H1 (cell line): ENCODE data around the gene PTPRT. TPM values are rescaled to one million over a fixed set of nuclear protein-coding genes. Genes with fewer than 3 reads are reported as not detected.

ENCODE experiments used
- BCL11A ChIP-seq, 2 experiments: IDR thresholded peaks; one replicate each; pipeline ENCODE4 v1.6.1; 2011; ENCODE audit warnings: low read depth in 2 of 2, low read length in 2 of 2, mild to moderate bottlenecking in 2 of 2
- CHD2 ChIP-seq: IDR thresholded peaks from 2 replicates; pipeline ENCODE4 v1.6.1; 2012; ENCODE audit warnings: low read length, improper control_type of control experiment
- JUND ChIP-seq: IDR thresholded peaks from 2 replicates; pipeline ENCODE4 v1.6.1; 2011; ENCODE audit warnings: mild to moderate bottlenecking, improper control_type of control experiment, low read length
- POLR2AphosphoS5 ChIP-seq: IDR thresholded peaks from 2 replicates; pipeline ENCODE4 v1.6.1; 2011; ENCODE audit warnings: low read depth, low read length
- SRF ChIP-seq: IDR thresholded peaks from 2 replicates; pipeline ENCODE4 v1.6.1; 2011; ENCODE audit warnings: mild to moderate bottlenecking, low read depth, low read length, moderate library complexity
- polyA plus RNA-seq, 7 experiments: library from polyadenylated mRNA; depleted of rRNA in 3 of 7; stranded (reverse) in 5 of 7; unstranded in 2 of 7; fragments of >200 nt in 5 of 7; fragments of 200-250 nt in 2 of 7; gene quantifications; 1 replicate in 5 of 7; 2 replicates in 1 of 7; 4 replicates in 1 of 7; pipeline versions ENCODE4 v1.2.1 to v1.2.3, GENCODE V29; 2011 to 2013; ENCODE audit warnings: missing spikeins in 2 of 7, mixed read lengths in 2 of 7
- total RNA-seq: library from RNA; stranded (reverse); fragmentation: NEBNext Ultra II Directional; extraction: Animal tissue kit (Norgen Biotek cat#: 25700); gene quantifications from 2 replicates; pipeline ENCODE4 v1.2.1, GENCODE V29; 2021
- TF ChIP-seq, protein P1 (sequence below): fragments of 300-600 bp; sonication (generic); IDR thresholded peaks from 2 replicates; pipeline ENCODE4 v1.7.1; 2012; ENCODE audit warnings: low read length, moderate library complexity, mild to moderate bottlenecking, inconsistent platforms; ENCODE audit not compliant: insufficient replicate concordance

Gene PTPRT
- total and polyA plus RNA-seq, 2 of the 8 experiments (the other 6 are each of a cell fraction or from before 2014, with no cell fraction given), result 0.33 to 1.8 TPM

DNA sequence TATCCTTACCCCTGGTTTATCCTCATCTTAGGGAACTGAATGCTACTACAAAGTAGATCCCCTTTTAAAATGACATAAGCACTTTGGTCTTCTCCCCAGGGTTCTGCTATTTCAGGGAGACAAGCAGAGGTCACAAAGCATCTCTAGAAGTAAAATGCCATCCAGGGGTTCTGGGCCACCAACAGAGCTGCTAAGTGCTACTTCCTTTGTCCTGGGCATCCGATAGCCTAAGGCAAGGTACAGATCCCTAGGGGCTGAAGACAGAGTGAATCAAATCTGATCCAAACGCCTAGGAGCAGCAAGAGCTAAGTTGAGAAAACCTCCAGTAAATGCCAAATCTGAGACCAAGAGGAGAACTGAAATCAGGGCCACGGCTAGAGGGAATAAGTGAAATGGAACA, 161.2 kb downstream of the PTPRT start (continued):
- TF ChIP-seq, protein P1, sequence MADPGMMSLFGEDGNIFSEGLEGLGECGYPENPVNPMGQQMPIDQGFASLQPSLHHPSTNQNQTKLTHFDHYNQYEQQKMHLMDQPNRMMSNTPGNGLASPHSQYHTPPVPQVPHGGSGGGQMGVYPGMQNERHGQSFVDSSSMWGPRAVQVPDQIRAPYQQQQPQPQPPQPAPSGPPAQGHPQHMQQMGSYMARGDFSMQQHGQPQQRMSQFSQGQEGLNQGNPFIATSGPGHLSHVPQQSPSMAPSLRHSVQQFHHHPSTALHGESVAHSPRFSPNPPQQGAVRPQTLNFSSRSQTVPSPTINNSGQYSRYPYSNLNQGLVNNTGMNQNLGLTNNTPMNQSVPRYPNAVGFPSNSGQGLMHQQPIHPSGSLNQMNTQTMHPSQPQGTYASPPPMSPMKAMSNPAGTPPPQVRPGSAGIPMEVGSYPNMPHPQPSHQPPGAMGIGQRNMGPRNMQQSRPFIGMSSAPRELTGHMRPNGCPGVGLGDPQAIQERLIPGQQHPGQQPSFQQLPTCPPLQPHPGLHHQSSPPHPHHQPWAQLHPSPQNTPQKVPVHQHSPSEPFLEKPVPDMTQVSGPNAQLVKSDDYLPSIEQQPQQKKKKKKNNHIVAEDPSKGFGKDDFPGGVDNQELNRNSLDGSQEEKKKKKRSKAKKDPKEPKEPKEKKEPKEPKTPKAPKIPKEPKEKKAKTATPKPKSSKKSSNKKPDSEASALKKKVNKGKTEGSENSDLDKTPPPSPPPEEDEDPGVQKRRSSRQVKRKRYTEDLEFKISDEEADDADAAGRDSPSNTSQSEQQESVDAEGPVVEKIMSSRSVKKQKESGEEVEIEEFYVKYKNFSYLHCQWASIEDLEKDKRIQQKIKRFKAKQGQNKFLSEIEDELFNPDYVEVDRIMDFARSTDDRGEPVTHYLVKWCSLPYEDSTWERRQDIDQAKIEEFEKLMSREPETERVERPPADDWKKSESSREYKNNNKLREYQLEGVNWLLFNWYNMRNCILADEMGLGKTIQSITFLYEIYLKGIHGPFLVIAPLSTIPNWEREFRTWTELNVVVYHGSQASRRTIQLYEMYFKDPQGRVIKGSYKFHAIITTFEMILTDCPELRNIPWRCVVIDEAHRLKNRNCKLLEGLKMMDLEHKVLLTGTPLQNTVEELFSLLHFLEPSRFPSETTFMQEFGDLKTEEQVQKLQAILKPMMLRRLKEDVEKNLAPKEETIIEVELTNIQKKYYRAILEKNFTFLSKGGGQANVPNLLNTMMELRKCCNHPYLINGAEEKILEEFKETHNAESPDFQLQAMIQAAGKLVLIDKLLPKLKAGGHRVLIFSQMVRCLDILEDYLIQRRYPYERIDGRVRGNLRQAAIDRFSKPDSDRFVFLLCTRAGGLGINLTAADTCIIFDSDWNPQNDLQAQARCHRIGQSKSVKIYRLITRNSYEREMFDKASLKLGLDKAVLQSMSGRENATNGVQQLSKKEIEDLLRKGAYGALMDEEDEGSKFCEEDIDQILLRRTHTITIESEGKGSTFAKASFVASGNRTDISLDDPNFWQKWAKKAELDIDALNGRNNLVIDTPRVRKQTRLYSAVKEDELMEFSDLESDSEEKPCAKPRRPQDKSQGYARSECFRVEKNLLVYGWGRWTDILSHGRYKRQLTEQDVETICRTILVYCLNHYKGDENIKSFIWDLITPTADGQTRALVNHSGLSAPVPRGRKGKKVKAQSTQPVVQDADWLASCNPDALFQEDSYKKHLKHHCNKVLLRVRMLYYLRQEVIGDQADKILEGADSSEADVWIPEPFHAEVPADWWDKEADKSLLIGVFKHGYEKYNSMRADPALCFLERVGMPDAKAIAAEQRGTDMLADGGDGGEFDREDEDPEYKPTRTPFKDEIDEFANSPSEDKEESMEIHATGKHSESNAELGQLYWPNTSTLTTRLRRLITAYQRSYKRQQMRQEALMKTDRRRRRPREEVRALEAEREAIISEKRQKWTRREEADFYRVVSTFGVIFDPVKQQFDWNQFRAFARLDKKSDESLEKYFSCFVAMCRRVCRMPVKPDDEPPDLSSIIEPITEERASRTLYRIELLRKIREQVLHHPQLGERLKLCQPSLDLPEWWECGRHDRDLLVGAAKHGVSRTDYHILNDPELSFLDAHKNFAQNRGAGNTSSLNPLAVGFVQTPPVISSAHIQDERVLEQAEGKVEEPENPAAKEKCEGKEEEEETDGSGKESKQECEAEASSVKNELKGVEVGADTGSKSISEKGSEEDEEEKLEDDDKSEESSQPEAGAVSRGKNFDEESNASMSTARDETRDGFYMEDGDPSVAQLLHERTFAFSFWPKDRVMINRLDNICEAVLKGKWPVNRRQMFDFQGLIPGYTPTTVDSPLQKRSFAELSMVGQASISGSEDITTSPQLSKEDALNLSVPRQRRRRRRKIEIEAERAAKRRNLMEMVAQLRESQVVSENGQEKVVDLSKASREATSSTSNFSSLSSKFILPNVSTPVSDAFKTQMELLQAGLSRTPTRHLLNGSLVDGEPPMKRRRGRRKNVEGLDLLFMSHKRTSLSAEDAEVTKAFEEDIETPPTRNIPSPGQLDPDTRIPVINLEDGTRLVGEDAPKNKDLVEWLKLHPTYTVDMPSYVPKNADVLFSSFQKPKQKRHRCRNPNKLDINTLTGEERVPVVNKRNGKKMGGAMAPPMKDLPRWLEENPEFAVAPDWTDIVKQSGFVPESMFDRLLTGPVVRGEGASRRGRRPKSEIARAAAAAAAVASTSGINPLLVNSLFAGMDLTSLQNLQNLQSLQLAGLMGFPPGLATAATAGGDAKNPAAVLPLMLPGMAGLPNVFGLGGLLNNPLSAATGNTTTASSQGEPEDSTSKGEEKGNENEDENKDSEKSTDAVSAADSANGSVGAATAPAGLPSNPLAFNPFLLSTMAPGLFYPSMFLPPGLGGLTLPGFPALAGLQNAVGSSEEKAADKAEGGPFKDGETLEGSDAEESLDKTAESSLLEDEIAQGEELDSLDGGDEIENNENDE, result no peak
- TF ChIP-seq JUND (no peak), BCL11A (IDR thresholded peaks at IDR 0.05; ENCODE audit: low read depth in 2 of 2, low read length in 2 of 2) (no peak), CHD2 (no peak), POLR2AphosphoS5 (no peak), SRF (no peak)
